Loucy (cell line): Measurements from ENCODE around the gene SNUPN.

ENCODE experiments used
- CTCF ChIP-seq: fragments of 200-600 bp; sonication (generic); conservative IDR thresholded peaks from 2 replicates; pipeline ENCODE4 v1.5.1; 2014; ENCODE audit warnings: mild to moderate bottlenecking, antibody characterized with exemption, low read length
- EZH2phosphoT487 ChIP-seq: fragments of 200-600 bp; IDR thresholded peaks from 2 replicates; pipeline ENCODE4 v1.6.1; 2018; ENCODE audit warnings: antibody characterized with exemption, mild to moderate bottlenecking, moderate library complexity, borderline replicate concordance

GRCh38 chr15:75656331-75656730, 30.8 kb upstream of the SNUPN start:
- TF ChIP-seq CTCF (no peak), EZH2phosphoT487 (no peak)
